ENCODE results near the gene FCHO2. TPM values are rescaled to one million over a fixed set of nuclear protein-coding genes. Genes with fewer than 3 reads are reported as not detected.

FCHO2 gene, protein sequence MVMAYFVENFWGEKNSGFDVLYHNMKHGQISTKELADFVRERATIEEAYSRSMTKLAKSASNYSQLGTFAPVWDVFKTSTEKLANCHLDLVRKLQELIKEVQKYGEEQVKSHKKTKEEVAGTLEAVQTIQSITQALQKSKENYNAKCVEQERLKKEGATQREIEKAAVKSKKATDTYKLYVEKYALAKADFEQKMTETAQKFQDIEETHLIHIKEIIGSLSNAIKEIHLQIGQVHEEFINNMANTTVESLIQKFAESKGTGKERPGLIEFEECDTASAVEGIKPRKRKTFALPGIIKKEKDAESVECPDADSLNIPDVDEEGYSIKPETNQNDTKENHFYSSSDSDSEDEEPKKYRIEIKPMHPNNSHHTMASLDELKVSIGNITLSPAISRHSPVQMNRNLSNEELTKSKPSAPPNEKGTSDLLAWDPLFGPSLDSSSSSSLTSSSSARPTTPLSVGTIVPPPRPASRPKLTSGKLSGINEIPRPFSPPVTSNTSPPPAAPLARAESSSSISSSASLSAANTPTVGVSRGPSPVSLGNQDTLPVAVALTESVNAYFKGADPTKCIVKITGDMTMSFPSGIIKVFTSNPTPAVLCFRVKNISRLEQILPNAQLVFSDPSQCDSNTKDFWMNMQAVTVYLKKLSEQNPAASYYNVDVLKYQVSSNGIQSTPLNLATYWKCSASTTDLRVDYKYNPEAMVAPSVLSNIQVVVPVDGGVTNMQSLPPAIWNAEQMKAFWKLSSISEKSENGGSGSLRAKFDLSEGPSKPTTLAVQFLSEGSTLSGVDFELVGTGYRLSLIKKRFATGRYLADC
- 10.8 to 25.4 TPM (median 18.7 TPM) in 5 replicates for total RNA-seq (2022; extraction: Qiagen RNA extraction)

DNA sequence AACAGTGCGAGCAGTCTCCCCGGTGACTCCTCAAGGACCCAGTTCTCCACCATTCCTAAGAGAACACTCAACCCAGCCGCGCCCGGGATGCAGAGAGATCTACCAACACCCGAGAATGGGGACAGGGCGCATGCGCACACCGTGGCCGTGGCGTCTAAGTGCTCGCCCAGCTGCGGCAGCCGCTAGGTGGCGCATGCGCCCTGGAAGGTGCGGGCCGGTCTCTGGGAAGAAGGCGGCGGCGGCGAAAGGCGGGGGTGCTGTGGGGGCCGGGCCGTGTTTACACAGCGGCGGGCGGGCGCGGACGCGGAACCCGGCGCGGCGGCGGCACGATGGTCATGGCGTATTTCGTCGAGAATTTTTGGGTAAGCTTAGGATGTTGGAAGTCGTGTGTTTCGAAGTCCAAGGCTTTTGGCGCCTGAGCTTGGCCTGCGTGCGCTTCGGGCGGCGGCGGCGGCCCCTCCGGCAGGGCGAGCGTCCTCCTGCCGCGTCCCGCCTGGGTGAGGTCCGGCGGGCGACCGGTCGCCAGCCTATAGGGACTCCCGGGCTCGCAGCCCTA lies at the start of gene FCHO2:
TSS of gene FCHO2 (plus strand) at position 274 of the 556 bp plus-strand sequence. CDS start at position 330, 56 bp downstream.

DNA sequence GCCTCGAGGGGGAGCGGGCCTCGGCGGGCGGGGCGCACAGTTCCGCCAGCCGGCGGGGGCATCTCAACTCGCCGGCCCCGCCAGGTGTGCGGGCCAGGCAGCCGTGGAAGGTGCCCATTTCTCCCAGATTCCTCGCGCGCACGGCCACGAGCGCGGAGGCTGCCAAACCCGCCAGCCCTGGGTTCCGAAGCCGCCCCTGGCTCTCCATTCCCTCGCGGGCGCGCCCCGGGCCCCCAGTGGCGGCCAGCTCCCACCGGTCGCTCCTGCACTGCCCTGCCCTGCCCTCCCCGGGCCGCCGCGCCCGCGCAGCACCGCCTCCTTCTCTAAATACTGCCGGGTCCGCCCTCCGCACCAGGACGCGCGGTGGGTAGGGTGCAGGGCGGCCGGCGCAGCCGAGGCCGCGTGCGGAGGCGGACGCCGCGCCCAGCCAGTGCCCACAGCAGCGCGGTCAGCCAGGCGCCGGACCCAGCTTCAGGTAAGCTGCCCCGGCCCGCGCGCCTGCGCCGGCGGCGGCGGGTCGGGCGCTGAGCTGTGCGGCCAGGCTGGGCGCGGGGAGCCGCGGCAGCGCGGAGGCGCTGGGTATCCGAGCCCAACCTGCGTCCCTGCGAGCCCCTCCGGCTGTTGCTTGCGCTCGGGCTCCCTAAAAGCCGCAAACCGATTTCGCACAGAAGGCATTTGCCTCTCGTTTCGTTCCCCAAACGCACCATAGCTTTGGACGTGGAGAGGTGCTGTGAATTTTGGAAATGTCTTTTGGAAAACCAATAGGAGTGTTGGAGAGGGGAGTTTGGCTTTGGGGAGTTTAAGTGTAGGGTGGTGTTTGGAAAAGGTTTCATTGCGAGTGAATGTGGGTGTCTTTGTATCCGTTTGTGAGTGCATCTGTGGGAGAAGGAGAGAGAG lies 164.6 kb downstream of the FCHO2 start, which contains the start of gene TMEM171:
TSS of gene TMEM171 (plus strand) at position 354 of the 897 bp plus-strand sequence. CDS start 2,799 bp downstream, outside the sequence.

Other genes with a start within 250 kb of the FCHO2 start
- 121 to 158 TPM (median 136 TPM) in 5 replicates for gene TNPO1, start 139.4 kb upstream of the FCHO2 start, total RNA-seq (2022; extraction: Qiagen RNA extraction)
- 4.3 to 5.6 TPM (median 4.9 TPM) in 5 replicates for gene TMEM171, start 164.5 kb downstream of the FCHO2 start, total RNA-seq (2022; extraction: Qiagen RNA extraction)
- not detected in 5 replicates for gene TMEM174, start 217.2 kb downstream of the FCHO2 start, total RNA-seq (2022; extraction: Qiagen RNA extraction)

All from A549 treated with dexamethasone at 1 μM for 4 hours (cell line).